ENCODE data around the gene DDB1.

DNA sequence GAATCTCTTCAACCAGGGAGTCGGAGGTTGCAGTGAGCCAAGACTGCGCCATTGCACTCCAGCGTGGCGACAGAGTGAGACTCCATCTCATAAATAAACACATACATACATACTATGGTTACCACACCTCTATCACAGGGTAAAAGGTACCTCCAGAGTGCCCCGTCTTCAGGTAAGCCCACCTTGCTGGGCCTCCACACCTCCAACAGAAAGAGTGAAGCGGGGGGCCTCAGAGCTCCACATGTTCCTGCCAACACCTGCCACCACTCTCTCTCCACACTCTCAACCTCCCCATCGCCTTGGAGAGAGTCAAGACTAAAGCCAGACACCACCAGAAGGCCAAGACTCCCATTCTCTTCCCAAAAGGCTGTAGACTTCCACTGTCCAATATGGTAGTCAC lies 27.5 kb downstream of the DDB1 start:
- TF ChIP-seq, protein P1, sequence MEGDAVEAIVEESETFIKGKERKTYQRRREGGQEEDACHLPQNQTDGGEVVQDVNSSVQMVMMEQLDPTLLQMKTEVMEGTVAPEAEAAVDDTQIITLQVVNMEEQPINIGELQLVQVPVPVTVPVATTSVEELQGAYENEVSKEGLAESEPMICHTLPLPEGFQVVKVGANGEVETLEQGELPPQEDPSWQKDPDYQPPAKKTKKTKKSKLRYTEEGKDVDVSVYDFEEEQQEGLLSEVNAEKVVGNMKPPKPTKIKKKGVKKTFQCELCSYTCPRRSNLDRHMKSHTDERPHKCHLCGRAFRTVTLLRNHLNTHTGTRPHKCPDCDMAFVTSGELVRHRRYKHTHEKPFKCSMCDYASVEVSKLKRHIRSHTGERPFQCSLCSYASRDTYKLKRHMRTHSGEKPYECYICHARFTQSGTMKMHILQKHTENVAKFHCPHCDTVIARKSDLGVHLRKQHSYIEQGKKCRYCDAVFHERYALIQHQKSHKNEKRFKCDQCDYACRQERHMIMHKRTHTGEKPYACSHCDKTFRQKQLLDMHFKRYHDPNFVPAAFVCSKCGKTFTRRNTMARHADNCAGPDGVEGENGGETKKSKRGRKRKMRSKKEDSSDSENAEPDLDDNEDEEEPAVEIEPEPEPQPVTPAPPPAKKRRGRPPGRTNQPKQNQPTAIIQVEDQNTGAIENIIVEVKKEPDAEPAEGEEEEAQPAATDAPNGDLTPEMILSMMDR (IDR thresholded peaks at IDR 0.05 in 4 of 5, conservative IDR thresholded peaks at IDR 0.05 in 1 of 5) = no peak
- no peak for TF ChIP-seq POLR2A (IDR thresholded peaks at IDR 0.05)

Data from gastrocnemius medialis (tissue), 4 donors.